ENCODE data around the gene TNS4.

- TF ChIP-seq POLR2A (IDR thresholded peaks at IDR 0.05; ENCODE audit: low read length) = no peak
- no peak for TF ChIP-seq GATA1 (IDR thresholded peaks at IDR 0.05; ENCODE audit: low read depth, low read length)
Observed at GRCh38 chr17:40462343-40463121, 38.9 kb downstream of the TNS4 start.

Data from erythroblast (primary cell).